B cell (primary cell): ENCODE measurements around the gene SLC24A3.

Experiments
- EZH2 ChIP-seq: IDR thresholded peaks from 2 replicates; pipeline ENCODE4 v1.6.1; 2012; ENCODE audit warnings: borderline replicate concordance, low read depth, mild to moderate bottlenecking, moderate library complexity, low read length; ENCODE audit not compliant: insufficient read depth, poor library complexity, severe bottlenecking
- TF ChIP-seq, protein P1 (sequence below): fragments of 200-600 bp; IDR thresholded peaks from one replicate; pipeline ENCODE4 v1.8.0; 2022; ENCODE audit warnings: antibody characterized with exemption, mild to moderate bottlenecking

DNA sequence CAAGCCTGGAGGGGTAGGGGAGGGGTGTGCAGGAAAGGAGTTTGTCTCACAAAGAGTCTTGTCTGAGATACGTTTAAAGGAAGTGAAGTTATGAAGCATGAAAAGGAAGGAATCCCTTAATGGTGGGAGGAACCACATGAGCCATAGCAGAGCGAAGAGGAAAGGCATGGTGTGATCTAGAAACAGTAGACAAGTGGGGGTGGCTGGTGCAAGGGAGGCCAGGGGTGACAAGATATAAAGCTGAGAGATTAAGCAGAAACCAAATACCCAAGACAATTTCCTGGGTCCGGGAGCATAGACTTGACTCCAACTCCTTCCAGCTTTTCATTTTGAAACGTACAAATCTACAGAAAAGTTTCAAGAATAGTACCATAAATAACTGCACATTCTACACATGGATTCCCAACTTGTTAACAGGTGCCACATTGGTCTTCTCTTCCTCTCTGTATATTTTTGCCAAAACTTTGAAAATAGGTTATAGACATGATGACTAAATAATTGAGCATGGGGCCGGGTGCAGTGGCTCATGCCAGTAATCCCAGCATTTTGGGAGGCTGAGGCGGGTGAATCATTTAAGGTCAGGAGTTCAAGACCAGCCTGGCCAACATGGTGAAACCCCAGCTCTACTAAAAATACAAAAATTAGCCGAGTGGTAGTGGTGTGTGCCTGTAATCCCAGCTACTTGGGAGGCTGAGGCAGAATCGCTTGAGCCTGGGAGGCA, 211.6 kb downstream of the SLC24A3 start:
- TF ChIP-seq EZH2: no peak
- TF ChIP-seq, protein P1, sequence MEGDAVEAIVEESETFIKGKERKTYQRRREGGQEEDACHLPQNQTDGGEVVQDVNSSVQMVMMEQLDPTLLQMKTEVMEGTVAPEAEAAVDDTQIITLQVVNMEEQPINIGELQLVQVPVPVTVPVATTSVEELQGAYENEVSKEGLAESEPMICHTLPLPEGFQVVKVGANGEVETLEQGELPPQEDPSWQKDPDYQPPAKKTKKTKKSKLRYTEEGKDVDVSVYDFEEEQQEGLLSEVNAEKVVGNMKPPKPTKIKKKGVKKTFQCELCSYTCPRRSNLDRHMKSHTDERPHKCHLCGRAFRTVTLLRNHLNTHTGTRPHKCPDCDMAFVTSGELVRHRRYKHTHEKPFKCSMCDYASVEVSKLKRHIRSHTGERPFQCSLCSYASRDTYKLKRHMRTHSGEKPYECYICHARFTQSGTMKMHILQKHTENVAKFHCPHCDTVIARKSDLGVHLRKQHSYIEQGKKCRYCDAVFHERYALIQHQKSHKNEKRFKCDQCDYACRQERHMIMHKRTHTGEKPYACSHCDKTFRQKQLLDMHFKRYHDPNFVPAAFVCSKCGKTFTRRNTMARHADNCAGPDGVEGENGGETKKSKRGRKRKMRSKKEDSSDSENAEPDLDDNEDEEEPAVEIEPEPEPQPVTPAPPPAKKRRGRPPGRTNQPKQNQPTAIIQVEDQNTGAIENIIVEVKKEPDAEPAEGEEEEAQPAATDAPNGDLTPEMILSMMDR: no peak
